HG02588 (cell line): ENCODE results near the gene CYP1B1.

ENCODE experiments used
- ATAC-seq: cut with Tn5 transposase; IDR thresholded peaks from one replicate; pipeline ENCODE4 v1.9.1; 2021; ENCODE audit warnings: mild to moderate bottlenecking, moderate library complexity; ENCODE audit not compliant: unreplicated experiment

Gene CYP1B1

DNA sequence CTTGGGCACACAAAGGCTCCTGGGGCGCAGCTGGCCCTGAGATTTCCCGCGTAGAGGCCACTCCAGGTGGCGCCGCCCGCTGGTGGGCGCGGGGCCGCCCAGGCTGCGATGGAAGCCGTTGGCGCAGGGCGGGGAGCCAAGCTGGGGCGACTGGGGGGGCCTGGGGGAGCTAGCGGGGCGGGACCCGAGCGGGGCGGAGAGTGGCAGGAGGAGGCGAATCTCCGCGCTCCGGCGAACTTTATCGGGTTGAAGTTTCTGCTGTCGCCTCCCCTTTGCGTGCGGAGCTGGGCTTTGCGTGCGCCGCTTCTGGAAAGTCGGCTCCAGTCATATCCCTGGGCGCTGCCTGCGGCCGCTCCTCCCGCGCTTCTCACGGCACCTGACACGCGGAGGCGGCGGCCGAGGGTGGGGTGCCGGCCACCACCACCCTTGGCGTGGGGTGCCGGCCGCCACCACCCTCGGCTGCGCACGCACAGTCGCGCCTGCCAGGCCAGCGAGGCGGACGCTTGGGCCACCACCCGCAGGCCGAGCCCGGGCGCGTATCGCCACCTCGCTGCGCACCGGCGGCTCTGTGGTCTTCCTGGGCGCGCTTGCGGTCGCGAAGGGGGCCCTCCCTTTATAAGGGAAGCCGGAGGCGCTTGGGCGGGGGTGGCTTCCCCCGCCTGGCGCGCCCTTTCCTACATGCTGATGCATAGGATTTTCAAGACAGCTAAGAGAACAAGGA is 919 bp upstream of the CYP1B1 start:
- ATAC-seq, result peak; percentile 58

- peak; percentile 39 for ATAC-seq
Measured at GRCh38 chr2:38076152-38076709, 280 bp upstream of the CYP1B1 start.

DNA sequence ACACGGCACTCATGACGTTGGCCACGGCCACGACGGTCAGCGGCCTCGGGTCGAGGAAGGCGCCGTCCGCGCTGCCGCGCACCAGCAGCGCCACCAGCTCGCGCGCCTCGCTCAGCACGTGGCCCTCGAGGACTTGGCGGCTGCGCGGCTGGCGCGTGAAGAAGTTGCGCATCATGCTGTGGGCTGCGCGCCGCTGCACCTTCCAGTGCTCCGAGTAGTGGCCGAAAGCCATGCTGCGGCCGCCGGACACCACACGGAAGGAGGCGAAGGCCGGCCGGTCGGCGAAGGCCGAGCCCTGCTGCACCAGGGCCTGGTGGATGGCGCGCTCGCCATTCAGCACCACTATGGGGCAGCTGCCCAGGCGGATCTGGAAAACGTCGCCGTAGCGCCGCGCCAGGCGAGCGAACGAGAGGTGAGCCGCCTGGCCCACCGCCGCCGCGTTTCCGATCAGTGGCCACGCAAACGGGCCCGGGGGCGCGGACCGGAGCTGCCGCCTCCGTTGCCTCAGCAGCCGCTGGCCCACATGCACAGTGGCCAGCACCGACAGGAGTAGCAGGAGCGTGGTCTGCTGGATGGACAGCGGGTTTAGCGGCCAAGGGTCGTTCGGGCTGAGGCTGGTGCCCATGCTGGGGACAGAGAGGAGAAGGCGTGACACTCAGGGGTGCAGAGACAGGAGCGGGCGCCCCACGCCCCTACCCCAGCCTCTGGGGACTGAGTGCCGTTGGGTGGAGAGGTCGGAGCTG is 1.0 kb downstream of the CYP1B1 start:
- ATAC-seq, result no peak

- no peak for ATAC-seq
Measured at GRCh38 chr2:38074058-38074763, 1.7 kb downstream of the CYP1B1 start.

DNA sequence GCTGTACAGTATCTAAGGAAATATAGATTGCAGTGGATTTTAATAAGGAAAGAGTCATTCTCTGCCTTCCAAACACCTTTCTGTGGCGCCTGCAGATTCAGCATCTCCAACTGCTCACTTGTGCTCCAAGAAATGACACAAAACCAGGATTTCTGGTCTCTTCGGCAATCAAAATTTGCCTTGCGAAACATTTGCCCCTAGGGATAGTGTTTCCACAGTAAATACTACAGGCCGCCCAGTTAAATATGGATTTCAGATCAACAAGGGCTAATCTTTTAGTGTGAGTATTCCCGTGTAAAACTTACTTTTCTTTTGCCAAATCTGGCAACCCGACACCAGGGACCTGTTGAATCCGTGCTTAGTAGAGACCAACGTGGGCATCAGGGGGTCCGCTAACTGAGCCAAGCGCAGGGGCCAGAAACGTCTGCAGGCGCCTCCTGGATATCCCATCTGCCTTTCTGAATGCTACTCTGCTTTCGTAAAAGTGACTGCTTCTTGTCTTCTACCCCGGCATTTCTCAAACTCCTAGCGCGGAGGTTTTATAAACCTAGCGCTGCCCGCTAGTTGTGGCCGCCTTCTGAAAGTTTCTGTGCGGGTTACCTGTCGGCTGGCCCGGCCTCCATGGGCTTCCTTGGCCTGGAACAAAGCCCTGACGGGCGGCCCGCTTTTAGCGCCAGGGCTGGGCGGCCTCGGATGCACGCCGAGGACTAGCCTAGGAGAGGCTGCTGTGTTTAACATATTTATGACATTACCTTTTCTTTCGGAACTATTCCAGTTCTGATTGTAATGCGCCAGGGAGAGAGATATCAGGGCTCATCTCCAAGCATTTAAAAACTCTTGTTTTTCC is 2.5 kb downstream of the CYP1B1 start:
- ATAC-seq, result no peak

DNA sequence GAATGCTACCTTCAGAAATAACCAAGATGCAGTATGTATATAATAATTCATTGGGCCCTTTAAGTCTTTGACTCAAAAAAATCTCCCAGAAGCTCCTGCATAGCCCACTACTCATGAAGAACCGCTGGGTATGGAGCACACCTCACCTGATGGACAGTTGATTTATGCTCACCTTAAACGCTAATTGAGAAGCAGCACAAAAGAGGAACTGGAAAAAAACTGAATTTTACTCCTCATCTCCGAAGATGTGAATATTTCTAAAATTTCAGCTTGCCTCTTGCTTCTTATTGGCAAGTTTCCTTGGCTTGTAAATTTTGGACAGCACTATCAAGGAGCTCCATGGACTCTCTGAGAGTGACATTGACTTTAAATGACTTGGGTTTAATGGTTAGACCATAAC is 5.5 kb downstream of the CYP1B1 start:
- no peak for ATAC-seq

GRCh38 chr2:38068234-38068633 is 7.7 kb downstream of the CYP1B1 start:
- ATAC-seq, result no peak

GRCh38 chr2:38066421-38067115 is 9.4 kb downstream of the CYP1B1 start:
- no peak for ATAC-seq

DNA sequence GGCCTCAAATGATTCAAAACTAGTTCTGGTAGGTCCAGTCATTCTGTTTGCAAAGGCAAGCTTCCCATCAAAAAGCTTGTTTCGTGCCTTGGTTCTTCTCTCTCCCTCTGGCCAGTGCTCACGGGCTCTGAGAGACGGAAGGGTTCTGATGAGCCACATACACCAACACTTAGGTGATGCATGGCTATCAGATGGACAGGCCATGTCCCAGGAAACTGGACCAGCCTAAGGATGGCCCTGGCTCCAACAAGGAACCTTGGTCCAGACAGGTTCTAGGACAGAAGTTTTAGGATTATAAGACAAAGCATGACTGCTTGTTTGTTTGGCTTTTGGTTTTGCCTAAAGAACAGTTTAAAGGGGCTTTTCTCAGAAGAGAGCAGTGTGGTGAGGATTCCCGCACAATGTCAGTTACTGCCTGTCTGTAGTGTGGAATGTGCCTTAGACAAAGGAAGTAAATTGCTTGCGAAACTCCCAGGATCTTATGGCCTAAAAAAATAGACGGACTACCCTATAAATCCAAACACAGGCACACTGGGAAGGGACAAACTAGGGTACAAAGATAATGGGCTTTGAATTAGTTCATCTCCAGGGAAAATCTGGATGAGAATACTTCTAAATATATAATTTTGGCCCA is 10.3 kb downstream of the CYP1B1 start:
- ATAC-seq, result no peak

GRCh38 chr2:38064801-38065501 is 11.0 kb downstream of the CYP1B1 start:
- no peak for ATAC-seq

DNA sequence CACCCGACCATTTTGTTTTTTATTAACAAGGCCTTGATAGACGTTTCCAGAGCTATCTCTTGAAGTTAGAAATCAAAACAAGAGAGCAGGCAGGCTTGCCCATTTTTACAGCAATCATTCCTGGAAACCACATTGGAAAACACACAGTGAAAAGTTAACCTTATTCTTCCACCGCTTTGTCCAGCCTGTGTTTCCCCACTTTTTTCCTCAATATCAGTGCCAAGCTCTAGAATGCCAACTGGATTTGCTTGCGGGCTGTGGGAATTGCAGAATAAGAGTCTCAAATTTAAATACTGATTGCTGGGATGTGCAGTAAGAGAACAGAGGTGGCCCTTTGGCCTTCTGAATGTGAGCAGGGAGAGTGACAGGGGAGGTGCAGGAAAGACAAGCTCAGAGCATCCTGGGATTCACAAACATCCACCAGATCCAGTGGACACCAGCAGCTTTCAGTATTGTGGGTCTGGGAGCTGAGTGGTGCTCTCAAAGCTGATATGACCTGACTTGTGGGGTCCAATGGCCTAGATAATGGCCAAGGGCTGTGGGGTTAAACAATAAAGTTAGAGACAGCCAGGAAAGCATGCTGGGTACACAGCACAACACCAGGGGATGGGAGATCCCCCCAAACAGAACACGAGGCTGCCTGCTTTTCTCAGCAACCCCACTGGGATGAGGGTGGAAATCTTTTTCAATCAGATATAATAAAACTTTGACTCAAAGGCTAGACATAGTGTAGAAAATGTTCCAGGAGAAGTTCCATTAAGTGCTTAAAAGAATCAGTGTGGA is 15.5 kb downstream of the CYP1B1 start:
- no peak for ATAC-seq

- ATAC-seq, result no peak
Measured at GRCh38 chr2:38057651-38058410, 18.1 kb downstream of the CYP1B1 start.

DNA sequence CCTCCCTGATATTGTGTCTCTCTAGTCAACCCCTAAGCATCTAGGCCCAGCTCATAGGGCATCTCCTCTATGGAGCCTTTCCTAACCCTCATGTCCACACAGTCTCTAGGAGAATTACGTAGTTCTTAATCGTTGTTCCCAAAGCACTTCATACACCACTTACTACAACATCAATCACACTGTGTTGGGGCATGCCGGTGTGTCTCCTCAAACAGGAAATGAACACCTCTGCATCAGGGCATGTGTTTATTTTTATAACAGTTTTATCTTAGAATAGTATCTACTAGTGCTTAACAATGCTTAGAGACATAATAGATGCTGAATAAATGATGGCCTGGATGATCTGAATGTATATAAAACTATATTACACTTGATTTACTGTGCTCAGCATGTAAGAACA is 19.7 kb downstream of the CYP1B1 start:
- ATAC-seq, result no peak

- no peak for ATAC-seq
Measured at GRCh38 chr2:38045811-38046210, 30.1 kb downstream of the CYP1B1 start.

- no peak for ATAC-seq
Measured at GRCh38 chr2:38039121-38039910, 36.6 kb downstream of the CYP1B1 start.

GRCh38 chr2:38038682-38039081 is 37.3 kb downstream of the CYP1B1 start:
- no peak for ATAC-seq
